GM21526 (cell line): ENCODE data around the gene PPP2CA.
"Not testable (repeated sequence)": the region's sequence is repeated elsewhere in the genome, so short reads cannot be mapped to it uniquely, and the experiment has no call there.

Experiments used
- ATAC-seq: cut with Tn5 transposase; IDR thresholded peaks from one replicate; pipeline ENCODE4 v1.9.1; 2021; ENCODE audit warnings: moderate library complexity; ENCODE audit not compliant: unreplicated experiment, low FRiP score

The PPP2CA gene

DNA sequence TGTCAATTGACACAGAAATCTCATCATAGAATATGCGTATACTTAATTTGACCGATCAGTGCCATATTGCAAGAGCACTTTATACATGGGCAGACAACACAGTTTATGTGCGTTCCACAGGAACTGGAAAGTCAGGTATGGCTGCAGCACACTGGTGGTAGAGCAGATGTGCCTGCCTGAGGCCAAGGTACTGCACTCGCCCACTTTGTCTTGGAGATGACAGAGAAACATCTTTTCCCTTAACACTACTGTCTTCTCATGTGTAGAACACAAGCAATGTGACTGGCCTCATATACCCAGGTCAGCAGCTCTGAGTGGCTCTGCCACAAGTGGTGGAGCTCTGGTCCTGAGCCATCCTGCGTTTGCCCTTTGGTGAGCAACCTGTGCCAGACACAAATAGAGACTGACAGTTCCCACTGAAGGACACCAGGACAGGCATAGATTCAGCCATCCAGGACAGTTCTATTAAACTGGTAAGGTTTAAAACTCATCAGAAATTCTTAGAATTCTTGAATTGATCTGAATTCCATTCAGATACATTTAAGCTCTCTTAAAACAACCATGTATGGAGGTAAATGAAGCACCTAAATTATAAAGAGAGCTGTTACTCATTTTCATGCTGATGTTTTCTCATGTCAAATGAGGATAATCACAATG lies 21.0 kb upstream of the PPP2CA start:
- ATAC-seq, result no peak

DNA sequence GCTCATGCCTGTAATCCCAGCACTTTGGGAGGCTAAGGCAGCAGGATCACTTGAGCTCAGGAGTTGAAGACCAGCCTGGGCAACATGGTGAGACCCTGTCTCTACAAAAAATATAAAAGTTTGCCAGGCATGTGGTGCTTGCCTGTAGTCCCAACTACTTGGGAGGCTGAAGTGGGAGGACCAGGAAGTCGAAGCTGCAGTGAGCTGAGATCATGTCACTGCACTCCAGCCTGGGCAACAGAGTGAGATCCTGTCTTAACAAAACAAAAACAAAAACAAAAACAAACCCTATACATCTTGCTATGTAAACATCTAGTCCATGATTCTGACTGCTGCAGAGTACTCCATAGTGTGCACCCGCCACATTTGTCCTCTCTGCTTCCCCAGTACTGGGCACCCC lies 19.8 kb upstream of the PPP2CA start:
- no peak for ATAC-seq

DNA sequence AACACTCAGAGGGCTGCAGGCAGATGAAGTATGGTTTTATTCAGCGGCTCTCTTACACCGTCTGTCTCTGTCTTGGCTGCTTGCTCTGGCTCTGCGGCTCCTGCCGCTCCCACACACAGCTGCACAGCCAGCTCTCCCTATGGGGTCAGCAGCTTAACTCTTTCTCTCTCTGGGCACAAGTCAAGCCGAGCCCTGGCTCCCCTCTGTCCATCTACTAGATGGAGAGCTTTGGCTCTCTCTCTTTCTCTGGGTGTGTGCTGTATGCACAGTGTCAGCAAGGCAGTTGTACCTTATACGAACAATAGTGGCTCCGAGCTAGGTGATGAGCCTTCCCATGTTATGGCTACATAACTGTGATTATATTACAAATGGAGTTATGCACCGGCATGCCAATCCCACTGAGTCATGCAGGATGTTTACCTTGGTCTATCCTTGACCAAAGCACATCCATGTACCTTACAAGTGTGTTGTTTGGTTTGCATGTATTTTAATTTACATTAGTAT lies 19.3 kb upstream of the PPP2CA start:
- ATAC-seq, result no peak

DNA sequence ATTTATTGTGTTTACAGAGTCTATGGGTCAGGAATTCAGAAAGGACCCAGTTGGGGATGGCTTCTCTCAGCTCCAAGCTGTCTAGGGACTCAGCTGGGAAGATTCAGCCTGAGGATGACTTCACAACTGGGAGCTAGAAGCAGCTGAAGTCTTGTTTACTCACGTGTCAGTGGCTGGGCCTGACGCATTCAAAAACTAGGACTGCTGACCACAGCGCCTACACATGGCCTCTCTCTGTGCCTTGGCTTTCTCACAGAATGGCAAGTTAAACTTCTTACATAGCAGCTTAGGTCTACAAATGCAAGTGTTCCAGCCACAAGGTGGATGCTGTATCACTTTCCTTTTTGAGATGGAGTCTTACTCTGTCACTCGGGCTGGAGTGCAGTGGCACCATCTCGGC lies 16.3 kb upstream of the PPP2CA start:
- ATAC-seq, result no peak

DNA sequence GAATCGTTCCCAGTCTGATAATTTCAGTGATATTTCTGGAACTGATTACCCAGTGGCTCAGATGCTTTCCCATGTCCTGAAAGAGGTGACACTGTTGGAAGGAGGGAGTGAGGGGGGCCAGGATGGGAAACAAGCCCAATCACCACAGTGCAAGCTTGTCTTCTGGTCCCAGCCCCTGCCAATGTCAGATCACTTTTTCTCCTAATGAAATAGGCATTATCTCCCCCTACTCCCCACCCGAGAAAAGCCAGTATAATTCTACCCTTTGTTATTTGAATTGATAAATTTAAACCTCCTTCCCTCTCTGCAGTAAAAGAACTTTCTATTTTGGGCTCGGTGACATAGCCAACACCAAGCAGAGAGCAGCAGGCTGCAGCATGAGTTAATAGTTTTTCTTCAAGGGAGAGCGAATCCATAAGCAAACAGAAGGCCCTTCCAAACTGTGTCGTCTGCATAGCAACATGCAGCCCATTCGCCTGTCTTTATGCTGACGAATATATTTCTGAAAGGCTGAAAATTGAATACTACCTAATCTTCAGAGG lies 14.6 kb upstream of the PPP2CA start:
- ATAC-seq, result no peak

DNA sequence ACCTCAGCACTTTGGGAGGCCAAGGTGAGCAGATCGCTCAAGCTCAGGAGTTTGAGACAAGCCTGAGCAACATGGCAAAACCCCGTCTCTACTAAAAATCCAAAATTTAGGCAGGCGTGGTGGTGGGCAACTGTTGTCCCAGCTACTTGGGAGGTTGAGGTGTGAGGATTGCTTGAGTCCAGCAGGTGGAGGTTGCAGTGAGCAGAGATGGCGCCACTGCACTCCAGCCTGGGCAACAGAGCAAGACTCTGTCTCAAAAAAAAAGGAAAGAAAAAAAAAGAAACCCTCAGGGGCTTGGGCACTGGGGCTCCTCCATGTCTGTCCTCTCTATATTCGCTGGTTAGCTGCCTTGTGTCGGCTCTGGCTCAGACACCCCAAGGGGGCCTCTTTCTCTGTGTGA lies 10.9 kb upstream of the PPP2CA start:
- no peak for ATAC-seq

DNA sequence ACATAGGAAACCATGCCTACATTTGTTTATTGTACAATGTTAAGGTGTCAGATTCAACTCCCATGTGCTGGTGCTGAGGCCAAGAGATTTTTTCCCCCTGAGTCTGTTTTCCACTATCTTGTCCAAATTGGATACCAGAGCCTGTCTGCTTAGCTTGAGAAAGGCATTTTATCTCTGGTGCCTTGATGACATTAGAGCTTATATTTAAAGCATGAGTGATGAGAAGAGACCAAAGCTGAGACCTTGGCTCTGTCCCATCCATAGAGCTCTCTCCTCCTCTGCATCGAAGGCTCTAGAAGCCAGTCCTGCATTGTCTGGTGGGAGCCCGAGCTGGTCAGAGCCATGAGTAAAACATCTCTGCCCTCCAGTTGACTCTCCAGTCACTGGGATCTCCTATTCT lies 10.4 kb upstream of the PPP2CA start:
- no peak for ATAC-seq

DNA sequence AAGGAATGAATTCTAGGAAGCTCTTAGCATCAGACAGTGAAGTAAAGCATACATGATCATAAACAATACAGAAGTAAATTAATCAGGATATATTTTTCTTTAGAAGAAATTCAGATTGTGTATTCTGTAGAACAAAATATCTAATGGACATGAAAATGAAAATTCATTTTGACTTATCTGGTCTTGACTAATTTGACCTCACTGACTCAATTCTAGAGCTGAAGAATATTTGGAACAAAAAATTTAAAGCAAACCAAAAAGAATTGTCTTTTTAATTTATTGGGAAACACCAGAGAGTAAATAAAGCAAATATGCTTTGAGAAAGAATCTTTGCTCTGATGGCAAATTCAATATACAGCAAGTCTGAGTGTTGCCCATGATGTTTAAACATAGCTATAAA lies 2.8 kb upstream of the PPP2CA start:
- ATAC-seq, result no peak

DNA sequence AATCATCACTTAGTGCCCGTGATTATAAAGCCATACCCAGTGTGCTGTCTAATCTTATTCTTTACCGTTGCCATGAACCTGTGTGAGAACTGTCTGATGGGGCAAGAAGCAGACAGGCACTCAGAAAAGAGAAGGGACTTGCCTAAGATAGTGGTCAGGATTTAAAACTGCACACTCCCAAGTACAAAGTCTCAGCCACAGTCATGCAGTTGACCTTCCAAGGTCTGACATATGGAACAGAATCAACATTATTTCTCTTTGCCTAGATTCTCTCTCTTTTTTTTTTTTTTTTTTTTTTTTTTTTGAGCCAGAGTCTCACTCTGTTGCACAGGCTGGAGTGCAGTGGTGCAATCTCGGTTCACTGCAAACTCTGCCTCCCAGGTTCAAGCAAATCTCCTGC lies 1.9 kb upstream of the PPP2CA start:
- no peak for ATAC-seq

DNA sequence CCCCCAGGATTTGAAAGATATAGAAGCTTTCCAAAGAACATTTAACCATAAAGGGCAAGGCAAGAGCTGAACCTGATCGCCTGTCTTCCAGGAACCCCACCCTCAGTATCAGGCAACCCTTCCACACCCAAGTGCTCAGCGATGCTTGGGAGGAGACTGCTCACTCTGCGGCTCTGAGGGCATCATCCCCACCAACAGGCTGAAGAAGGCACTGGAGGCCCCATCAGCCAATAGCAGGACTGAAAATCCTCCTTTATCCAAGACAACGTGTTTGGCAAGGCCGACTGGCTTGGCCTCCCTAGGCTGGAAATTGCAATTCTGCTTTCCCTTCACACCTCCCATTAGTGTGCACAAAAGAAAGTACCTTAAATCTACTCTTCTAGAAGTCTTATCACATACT lies 1.4 kb upstream of the PPP2CA start:
- no peak for ATAC-seq

DNA sequence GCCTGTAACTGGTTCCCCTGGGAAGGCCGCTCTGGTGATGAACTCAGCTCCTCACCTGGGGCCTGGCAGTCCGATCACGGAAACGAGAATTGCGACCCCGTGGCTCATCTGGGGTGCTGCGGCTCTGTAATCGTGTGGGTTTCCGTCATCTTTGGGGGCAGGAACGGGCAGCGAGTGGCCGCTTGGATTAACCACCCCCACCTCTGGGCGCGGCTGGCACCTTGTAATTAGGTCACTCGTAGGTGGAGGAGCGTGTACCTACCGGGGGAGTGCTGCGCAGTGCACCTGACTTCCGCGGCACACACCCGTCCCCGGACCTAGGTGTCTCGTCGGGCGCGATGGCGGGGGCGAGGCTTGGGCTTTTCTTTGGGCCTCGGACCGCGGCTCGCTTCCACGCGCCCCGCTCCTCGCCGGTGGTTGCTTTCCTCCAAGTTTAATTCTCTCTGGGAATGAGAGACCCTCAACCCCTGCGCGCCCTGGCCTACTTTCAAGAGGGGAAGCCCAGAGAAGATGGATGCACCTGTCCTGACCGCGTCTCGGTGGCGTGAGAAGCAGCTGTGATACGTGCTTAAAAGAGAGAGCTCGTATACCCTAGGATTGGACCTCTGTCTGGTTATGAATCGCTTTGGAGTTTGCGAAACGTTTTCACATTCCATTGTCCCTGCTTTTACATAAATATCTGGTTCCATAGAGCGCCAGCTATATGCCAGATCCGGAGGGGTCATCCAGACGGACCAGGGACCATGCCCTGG lies 744 bp upstream of the PPP2CA start:
- ATAC-seq, result peak; percentile 30

DNA sequence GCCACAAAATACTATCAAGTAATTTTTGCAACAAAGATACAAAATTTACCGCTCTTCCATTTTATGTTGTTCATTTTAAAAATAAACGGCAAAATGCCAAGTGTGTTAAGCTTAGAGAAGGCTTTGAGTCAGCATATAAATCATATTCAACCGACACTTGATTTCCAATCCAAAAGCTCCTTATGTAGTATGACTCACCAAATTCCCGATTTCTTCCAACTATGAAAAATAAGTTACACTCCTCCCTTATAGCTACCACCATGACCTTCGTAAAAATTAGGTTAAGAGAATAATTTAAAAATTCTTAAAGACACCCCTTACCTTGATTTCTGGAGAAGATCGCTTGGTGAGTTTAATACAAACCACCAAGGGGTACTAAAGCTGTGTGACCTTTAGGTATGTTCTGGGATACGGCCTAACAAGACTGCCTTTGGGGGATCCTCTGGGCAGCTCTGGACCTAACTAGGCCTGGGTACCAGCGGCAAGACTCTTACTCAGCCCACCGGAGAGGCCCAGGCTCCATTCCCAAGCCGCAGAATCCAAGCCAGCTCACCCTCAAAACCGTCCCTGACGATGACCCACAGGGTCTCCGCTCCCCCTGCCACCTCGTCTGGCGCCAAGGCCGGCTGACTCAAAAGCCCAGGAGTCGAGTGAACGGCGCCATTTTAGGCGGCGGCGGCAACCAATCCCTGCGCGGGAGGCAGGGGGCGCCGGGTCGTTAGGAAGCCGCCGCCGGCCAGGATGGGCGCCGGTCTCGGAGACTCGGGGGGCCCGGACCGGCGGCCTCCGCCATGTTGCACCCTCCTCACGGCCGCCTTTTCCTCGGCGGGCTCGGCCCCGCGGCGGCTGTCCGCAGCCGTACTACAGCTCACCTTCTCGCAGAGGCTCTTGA lies 739 bp downstream of the PPP2CA start:
- ATAC-seq, result peak; percentile 28

DNA sequence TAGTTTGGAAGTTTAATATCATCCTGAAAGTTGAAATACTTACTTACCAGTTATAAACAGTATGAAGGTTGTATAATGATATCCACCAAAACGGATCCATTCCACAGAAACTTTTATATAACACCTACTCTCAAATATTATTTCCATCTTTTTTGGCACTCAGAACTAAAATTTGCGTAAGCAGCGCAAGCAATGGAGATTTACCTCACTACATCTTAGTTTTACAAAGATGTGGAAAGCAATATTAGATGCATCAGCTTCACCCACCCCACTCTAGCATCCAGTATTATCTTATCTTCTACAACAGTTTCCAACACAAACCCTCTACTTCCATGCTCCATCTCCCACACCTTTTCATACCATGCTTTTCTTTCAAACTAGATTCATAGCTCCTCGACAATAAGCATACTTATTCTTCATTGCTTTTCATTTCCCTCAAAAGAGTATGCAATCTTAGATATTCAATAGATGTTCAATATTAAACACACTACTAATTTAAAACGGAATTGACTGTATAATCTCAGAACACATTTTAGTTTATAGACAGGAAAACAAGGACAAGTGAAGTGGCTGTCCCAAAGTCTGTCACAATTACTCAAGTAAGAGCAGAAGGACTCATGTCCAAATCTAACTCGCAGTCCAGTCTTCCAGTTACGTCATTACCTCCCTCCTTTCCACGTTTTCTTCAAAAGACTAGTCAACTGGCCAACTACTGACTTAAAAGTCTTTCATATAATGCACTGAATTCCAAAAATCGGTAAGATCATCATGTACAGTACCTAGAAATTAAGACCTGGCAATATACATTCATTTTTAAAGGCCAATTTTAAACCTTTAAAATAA lies 2.2 kb downstream of the PPP2CA start:
- no peak for ATAC-seq

DNA sequence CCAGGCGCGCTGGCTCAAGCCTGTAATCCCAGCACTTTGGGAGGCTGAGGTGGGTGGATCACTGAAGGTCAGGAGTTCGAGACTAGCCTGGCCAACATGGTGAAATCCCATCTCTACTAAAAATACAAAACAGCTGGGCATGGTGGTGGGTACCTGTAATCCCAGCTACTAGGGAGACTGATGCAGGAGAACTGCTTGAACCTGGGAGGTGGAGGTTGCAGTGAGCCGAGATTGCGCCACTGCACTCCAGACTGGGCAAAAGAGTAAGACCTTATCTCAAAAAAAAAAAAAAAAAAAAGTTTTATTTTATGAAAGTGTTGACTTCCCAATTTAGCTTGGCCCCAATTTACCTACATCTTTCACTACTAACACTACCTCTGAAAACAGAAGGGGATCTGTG lies 4.2 kb downstream of the PPP2CA start:
- not testable (repeated sequence) for ATAC-seq

DNA sequence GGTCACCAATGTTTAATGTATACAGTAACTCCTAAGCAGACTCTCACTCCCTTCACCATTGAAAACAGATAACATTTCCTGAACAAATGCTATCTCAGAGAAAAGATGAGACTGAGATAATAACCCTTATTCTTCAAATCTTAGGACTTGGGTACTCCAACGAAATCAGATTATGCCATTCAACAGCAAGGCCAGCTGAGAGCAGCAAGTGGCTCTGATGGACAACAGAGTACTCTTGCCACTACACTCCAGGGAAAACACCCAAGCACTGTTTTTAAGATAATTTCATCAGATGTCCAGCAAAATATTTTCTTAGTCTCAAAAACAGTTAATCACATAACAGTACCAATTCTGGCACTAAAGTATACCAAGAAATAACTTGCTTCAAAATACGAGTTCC lies 10.1 kb downstream of the PPP2CA start:
- ATAC-seq, result no peak

DNA sequence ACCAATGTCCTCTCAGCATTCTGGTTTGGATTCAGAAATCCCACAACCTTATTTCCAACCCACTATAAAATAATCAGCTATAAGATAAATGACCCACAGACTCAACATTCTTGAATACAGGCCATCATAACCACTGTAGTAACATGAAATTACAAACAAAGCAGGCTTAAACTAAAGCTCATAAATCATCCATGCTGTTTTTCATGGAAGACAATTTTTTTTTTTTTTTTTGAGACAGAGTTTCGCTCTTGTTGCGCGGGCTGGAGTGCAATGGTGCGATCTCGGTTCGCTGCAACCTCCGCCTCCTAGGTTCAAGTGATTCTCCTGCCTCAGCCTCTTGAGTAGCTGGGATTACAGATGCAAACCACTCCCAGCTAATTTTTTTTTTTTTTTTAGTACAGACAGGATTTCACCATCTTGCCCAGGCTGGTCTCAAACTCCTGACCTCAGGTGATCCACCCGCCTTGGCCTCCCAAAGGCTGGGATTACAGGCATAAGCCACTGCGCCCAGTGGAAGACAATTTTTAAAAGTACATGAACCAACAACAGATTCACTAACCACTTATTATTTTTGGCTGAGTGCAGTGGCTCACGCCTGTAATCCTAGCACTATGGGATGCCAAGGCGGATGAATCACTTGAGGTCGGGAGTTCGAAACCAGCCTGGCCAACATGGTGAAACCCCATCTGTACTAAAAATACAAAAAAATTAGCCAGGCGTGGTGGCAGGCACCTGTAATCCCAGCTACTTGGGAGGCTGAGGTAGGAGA lies 14.4 kb downstream of the PPP2CA start:
- ATAC-seq, result not testable (repeated sequence)

DNA sequence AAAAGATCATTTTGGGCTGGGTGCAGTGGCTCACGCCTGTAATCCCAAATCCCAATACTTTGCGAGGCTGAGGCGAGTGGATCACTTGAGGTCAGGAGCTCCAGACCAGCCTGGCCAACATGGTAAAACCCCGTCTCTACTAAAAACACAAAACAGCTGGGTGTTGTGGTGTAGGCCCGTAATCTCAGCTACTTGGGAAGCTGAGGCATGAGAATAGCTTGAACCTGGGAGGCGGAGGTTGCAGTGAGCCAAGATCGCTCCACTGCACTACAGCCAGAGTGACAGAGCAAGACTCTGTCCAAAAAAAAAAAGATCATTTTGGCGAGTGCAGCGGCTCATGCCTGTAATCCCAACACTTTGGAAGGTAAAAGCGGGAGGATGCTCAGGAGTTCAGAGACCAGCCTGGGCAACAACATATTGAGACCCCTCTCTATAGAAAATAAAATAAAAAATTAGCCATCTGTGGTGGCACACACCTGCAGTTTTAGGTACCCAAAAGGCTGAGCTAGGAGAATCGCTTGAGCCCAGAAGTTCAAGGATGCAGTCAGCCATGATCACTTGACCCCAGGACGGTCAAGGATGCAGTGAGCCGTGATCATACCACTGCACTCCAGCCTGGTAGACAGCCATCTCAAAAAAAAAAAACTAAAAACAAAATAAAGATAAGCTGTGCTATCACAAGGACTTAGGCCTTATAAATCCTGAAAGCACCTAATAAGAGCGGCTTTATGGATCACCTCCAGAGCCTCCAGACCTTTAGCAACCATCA lies 16.2 kb downstream of the PPP2CA start:
- ATAC-seq, result no peak

DNA sequence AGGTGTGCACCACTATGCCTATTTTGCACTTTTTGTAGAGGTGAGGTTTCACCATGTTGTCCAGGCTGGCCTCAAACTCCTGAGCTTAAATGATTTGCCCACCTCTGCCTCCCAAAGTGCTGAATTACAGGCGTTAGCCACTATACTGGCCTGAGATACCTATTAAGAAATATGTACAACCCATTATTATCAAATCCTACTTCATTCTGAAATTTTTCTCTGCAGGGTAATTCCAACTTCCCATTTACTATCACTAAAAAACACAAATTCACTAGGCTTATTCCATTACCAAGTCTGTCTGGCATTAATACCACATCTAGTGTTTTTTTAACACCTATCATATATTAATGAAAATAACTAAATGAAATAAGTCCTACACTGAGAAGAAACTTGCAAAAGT lies 18.2 kb downstream of the PPP2CA start:
- ATAC-seq, result no peak
